A673 (cell line): ENCODE measurements around the gene CNOT4. TPM values are rescaled to one million over a fixed set of nuclear protein-coding genes. Genes with fewer than 3 reads are reported as not detected.

Experiments
- BruUV-seq: library from RNA; stranded (reverse); fragments of 400-500 nt; replicated peaks from 2 replicates; lab custom pipeline; 2021; lab: Mats Ljungman, UMichigan
- CTCF ChIA-PET: fragments of 300-600 bp; sonication (Branson Sonifier 250); formaldehyde crosslinking; loops from one replicate; lab custom pipeline; 2022; ENCODE audit warnings: antibody characterized with exemption; lab: Charles Lee
- POLR2A ChIA-PET: fragments of 300-600 bp; sonication (Branson Sonifier 250); formaldehyde crosslinking; loops from one replicate; lab custom pipeline; 2022; ENCODE audit warnings: antibody characterized with exemption; ENCODE audit not compliant: low non-redundant PET; lab: Charles Lee
- DNase-seq: peaks from one replicate; pipeline ENCODE4 v3.0.0-alpha.2; 2015; ENCODE audit warnings: low spot score
- H3K27ac ChIP-seq: fragments of 200-600 bp; sonication (generic); 2 replicates; pipeline ENCODE4 v1.5.1; 2016; ENCODE audit warnings: mixed run types, low read depth, mild to moderate bottlenecking, mixed read lengths, antibody characterized with exemption, low read length; ENCODE audit not compliant: poor library complexity, severe bottlenecking
- H3K27me3 ChIP-seq: fragments of 200-600 bp; sonication (generic); replicated peaks from 2 replicates; pipeline ENCODE4 v1.6.1; 2017; ENCODE audit warnings: mixed run types, low read depth, mild to moderate bottlenecking, mixed read lengths, antibody characterized with exemption, low read length; ENCODE audit not compliant: insufficient read depth, poor library complexity
- H3K36me3 ChIP-seq: fragments of 200-600 bp; sonication (generic); 2 replicates; pipeline ENCODE4 v1.6.1; 2016; ENCODE audit warnings: mixed run types, mild to moderate bottlenecking, mixed read lengths, antibody characterized with exemption, low read length; ENCODE audit not compliant: insufficient read depth, poor library complexity, severe bottlenecking
- H3K4me1 ChIP-seq: fragments of 200-600 bp; sonication (generic); 2 replicates; pipeline ENCODE4 v1.6.1; 2017; ENCODE audit warnings: mixed run types, mild to moderate bottlenecking, mixed read lengths, antibody characterized with exemption, low read length; ENCODE audit not compliant: insufficient read depth, poor library complexity, severe bottlenecking
- H3K4me3 ChIP-seq: fragments of 200-600 bp; sonication (generic); 2 replicates; pipeline ENCODE4 v1.5.1; 2016; ENCODE audit warnings: low read depth, mixed run types, mild to moderate bottlenecking, mixed read lengths, low read length; ENCODE audit not compliant: poor library complexity, severe bottlenecking
- H3K9me3 ChIP-seq: fragments of 200-600 bp; sonication (generic); 2 replicates; pipeline ENCODE4 v1.6.1; 2016; ENCODE audit warnings: mixed run types, low read depth, mild to moderate bottlenecking, mixed read lengths, antibody characterized with exemption, low read length; ENCODE audit not compliant: poor library complexity, severe bottlenecking
- CTCF ChIP-seq: fragments of 300-800, 200-600 bp; sonication (generic); conservative IDR thresholded peaks from 2 replicates; pipeline ENCODE4 v1.5.1; 2017; ENCODE audit warnings: low read depth, mild to moderate bottlenecking, antibody characterized with exemption, low read length, moderate library complexity, mixed read lengths
- EZH2 ChIP-seq: fragments of 200-600 bp; sonication (generic); IDR thresholded peaks from 2 replicates; pipeline ENCODE4 v1.6.1; 2017; ENCODE audit warnings: borderline replicate concordance, low read depth, mild to moderate bottlenecking, mixed read lengths, antibody characterized with exemption, low read length; ENCODE audit not compliant: poor library complexity, severe bottlenecking
- intact Hi-C: fragments of 100-400 bp; cut with micrococcal nuclease; formaldehyde crosslinking; loops from one replicate; pipeline ENCODE4 v1.10.0; 2022; ENCODE audit not compliant: unreplicated experiment
- total RNA-seq: library from RNA; stranded (reverse); gene quantifications from 2 replicates; pipeline ENCODE4 v1.2.3, GENCODE V29; 2021

CNOT4 gene
- total RNA-seq, 1 experiment from 2014 or later: 24.1 TPM

DNA sequence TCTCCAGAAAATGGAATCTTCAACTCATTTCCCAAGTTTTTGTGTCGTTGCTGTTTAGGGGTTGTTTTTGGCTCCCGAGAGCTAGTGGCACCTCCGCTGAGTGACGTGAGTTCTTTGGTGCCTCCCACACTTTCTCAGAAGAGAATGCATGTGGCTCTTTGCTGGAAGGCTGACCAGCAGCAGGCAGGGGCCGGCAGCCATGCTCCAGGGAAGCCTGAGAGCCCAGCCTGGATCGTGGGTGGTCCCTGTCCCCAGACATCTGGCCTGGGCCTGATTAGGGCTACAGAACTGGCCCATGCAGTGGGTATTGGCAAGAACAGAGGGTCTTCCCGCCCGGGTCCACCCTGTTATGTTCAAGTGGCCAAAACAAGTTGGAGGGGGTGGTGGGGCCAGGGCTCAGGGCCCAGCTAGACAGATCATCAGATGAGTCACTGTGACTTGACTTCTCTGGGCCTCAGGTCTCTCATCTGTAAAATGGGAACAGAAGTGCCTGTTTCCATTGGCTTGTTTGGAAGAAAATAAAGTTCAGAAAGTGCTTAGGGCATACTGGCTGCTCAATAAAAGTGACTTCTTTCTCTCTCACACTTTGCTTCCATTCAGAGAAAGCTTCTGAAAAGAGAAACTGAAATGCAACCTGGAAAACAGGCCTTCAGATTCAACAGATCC is 193.1 kb downstream of the CNOT4 start:
- DNase-seq: no peak
- Histone ChIP-seq H3K36me3 (no peaks in the 10 kb centered on the region), H3K4me1 (peaks cover 4% of the 10 kb centered on the region), H3K4me3 (no peak overlapping the region), H3K9me3 (no peaks in the 10 kb centered on the region), H3K27me3 (no peaks in the 10 kb centered on the region), H3K27ac (no peak overlapping the region)
- CTCF ChIA-PET: no interaction called here
- no TSS peak for BruUV-seq
- POLR2A ChIA-PET: no interaction called here
- intact Hi-C loops: no loop called here
- TF ChIP-seq EZH2: no peak
- no peak for TF ChIP-seq CTCF

DNA sequence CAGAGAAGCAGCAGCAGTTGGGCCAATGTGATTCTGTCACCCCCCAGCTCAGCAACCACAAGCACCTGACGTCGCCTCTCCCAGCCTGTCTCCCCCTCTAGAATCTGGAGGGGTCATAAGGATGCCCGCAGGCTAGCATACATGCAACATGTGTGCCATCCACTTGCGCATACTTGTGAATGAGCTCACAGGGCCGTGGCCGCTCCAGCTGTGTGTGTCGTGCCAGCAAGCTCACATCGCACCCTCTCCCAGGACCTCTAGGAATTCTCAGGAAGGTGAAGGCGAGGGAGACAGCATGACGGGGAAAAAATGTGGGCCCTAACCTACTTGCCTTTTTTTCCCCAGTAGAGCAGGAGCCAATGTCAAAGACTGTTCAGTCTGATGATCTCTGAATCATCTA is 195.9 kb downstream of the CNOT4 start:
- no TSS peak for BruUV-seq
- no peak for DNase-seq
- ChIA-PET POLR2A (no interaction called here), CTCF (no interaction called here)
- no peak overlapping the region for H3K27ac ChIP-seq
- H3K4me3 ChIP-seq: no peak overlapping the region
- intact Hi-C loops: no loop called here
- no peaks in the 10 kb centered on the region for H3K27me3 ChIP-seq
- no peaks in the 10 kb centered on the region for H3K36me3 ChIP-seq
- H3K9me3 ChIP-seq: no peaks in the 10 kb centered on the region
- TF ChIP-seq EZH2: no peak
- TF ChIP-seq CTCF: no peak
- no peaks in the 10 kb centered on the region for H3K4me1 ChIP-seq

Other genes with a start within 250 kb of the CNOT4 start
- gene NUP205, start 47.8 kb upstream of the CNOT4 start, total RNA-seq: 146 and 148 TPM in 2 replicates
- 32.1 and 33.4 TPM in 2 replicates for gene STMP1, start 152.4 kb upstream of the CNOT4 start, total RNA-seq
- gene SLC13A4, start 218.1 kb upstream of the CNOT4 start, total RNA-seq: not detected in 2 replicates
- gene FAM180A, start 238.7 kb upstream of the CNOT4 start, total RNA-seq: not detected in 2 replicates